ENCODE data around the gene BMPR1B.
A peak's percentile ranks its signal among the peaks of the same experiment; 100 is the strongest.
"Not testable (repeated sequence)": the region's sequence is repeated elsewhere in the genome, so short reads cannot be mapped to it uniquely, and the experiment has no call there.

The BMPR1B gene

GRCh38 chr4:95093936-95094929 lies 336.5 kb downstream of the BMPR1B start:
- no peak for DNase-seq

DNA sequence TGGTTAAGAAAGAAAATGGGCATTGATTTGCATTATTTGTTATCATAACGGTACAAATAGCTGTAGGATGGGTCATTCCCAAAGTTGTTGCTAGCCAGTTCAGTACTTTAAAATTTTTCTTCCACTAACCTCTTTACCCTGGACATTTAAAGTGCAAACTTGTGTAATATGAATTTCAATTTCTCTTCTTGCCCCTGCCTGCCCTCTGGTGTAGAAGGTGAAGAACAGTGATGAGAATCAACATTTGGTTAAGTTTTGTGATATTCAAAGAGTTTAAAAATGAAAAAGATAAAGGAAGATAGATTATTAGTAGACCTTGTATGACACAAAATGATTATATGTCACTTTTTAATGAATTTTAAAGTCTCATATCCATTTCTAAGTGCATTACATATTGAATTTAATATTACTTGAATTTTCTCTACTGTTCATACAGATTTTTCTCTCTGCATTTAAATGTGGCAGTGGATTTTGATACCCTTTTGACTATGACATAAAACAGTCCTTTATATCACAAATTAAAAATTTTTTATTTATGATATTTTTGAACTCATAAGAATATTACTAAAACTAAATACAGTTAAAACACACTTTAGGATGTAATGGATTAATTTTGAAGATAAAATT lies 337.7 kb downstream of the BMPR1B start:
- peak; percentile 71 for DNase-seq

DNA sequence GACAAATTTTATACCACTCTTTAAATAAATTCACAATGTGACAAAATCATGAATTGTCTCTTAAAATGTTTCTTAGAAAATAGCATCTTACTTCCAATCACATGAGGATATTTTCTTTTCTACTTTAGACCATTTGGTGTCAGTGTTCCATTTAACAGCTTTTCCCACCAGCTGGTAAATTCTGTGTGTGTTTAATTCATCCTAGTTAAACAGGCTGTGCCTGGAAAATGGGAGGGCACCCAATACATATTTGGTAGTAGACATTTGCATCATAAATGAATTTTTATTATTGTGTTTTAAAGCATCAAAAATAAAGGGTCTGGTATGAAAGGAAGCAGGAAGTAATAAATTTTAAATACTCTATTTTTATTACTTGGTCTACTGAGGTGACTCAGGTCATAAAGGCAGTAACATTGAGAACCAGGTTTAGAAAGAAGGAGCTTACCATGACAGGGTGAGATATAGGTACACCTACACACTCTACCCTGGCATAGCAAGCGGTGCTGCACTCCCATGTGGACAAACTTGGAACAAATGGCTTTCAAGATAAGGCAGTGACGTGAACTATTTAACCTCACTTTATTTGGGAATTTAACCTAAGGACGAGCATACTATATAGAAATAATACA lies 344.5 kb downstream of the BMPR1B start:
- DNase-seq = peak; percentile 14

- no peak for DNase-seq
These were observed 347.4 kb downstream of the BMPR1B start for GRCh38 chr4:95105112-95105511.

DNA sequence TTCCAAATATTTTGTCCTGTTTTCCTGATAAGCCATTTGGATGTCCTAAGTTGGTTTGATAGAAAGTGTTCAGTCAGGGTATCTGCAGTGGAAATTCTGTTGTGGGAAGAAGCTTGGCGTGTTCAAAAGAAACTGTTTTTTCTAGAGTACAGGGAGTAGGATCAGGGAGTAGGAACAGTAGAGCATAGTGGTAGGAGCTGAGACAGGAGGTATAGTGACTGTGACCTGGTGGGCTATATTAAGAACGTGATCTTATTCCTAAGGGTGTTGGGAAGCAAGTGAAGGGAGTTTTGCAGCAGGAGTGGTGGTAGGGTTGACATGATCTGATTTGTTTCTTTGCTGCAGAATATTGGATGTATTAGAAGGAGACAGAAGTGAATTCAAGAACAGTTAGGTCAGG lies 348.2 kb downstream of the BMPR1B start:
- DNase-seq = no peak

DNA sequence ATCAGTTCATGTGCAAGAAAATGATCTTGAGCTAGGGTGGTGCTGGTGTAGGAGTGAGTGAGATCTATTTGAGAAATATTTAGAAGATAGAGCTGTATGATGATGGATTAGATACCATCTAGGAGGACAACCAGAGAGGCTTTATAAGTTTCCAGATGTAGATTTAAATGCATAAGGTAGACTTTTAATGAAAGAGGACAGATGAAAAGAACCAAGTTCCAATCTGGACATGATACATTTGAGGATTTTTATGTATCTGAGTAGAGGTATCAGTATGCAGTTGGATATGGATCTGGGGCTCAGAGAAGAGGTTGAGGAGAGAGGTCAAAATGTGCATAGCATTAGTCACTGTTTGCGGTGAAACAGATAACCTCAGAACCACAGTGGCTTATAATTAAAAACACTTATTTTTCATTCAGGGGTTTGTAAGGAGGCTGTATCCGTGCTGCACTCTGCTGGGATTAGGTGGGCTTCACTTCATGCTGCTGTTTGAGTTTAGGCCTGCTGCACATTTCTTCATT lies 348.7 kb downstream of the BMPR1B start:
- DNase-seq = no peak

DNA sequence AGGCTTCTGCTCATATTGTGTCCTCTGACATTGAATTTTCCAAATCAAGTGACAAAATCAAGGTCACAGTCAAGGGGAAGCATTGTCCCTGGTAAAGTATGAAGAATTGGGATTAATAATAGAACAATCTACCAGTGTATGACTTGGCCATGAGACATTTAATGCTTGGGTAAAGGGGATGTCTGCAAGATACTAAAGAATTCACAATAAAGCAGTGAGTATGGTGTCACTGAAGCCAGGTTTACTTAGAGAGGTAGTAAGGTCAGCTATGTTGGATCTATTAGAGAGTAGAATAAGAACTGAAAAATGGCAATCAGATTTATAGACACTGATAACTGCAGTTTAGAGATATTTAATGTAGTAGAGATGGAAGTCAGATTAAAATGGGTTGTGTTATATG lies 349.2 kb downstream of the BMPR1B start:
- no peak for DNase-seq

DNA sequence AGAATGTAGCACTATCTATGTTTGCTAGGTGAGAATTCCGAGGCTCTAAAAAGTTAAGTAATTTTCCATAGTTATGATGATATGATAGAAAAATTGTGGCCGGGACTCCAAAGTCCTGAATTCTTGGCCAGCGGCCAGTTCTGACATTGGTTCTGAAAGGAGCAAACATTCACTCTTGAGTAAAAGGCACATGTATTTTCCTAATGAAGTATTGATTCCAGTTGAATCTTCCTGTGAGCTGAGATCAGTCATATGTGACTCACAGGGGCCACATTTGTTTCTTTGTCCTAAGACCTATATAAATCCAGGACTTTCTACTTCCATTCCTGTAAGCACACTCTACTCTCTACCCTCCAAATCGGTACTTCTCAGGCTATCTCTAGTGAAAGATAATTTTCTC lies 349.9 kb downstream of the BMPR1B start:
- no peak for DNase-seq

- no peak for DNase-seq
These were observed 351.2 kb downstream of the BMPR1B start for GRCh38 chr4:95108883-95109421.

DNA sequence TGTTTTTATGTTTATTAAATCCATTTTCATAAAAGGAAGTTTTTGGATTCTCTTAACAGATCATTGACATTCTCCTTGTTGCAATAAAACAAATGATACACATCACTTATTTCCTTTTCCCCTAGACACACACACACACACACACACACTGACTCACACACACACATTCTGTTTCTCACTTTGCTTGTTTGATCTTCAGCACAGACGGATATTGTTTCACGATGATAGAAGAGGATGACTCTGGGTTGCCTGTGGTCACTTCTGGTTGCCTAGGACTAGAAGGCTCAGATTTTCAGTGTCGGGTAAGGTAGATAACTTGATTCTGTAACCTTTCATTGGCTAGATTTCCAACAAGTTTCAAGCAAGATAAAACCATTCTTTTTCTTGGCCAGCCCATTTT lies 356.8 kb downstream of the BMPR1B start:
- DNase-seq = peak; percentile 60

GRCh38 chr4:95118497-95118896 lies 360.7 kb downstream of the BMPR1B start:
- DNase-seq = no peak

GRCh38 chr4:95120456-95120855 lies 362.7 kb downstream of the BMPR1B start:
- no peak for DNase-seq

DNA sequence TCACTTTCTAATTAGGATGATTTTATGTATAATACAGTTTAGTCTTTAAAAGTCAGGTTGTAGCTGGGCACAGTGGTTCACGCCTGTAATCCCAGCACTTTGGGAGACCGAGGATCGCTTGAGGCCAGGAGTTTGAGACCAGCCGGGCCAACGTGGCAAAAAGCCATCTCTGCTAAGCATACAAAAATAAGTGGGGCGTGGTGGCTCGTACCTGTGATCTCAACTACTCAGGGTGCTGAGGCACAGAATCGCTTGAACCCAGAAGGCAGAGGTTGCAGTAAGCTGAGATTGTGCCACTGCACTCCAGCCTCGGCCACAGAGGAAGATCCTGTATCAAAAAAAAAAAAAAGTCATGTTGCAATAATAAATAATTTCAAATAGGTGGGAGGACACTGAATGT lies 364.2 kb downstream of the BMPR1B start:
- DNase-seq = no peak

DNA sequence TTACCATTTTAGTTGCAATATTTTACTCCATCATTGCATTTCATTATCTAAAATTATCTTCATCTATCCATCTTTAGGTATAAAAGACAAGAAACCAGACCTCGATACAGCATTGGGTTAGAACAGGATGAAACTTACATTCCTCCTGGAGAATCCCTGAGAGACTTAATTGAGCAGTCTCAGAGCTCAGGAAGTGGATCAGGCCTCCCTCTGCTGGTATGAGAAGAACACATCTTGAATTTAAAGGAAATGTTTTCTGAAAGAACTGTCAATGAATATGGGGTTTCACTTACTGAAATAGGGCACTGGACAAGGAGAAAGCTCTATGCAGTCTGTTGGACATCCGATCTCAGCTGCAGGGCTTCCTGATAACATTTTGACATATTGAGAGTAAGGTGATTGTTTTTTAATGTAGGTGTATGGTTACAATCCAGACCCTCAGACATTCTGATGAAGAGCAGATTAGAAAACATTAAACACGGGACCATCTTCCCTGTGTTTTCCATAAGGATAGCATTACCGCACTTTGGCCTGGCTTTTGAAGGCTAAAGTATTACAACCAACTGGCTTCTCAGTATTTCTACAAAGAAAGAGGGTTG lies 367.2 kb downstream of the BMPR1B start:
- peak; percentile 65 for DNase-seq

- no peak for DNase-seq
These were observed 371.3 kb downstream of the BMPR1B start for GRCh38 chr4:95129031-95129430.

GRCh38 chr4:95129821-95130311 lies 372.1 kb downstream of the BMPR1B start:
- DNase-seq = peak; percentile 43

GRCh38 chr4:95134016-95134415 lies 376.3 kb downstream of the BMPR1B start:
- not testable (repeated sequence) for DNase-seq

- not testable (repeated sequence) for DNase-seq
These were observed 381.7 kb downstream of the BMPR1B start for GRCh38 chr4:95139424-95139823.

DNA sequence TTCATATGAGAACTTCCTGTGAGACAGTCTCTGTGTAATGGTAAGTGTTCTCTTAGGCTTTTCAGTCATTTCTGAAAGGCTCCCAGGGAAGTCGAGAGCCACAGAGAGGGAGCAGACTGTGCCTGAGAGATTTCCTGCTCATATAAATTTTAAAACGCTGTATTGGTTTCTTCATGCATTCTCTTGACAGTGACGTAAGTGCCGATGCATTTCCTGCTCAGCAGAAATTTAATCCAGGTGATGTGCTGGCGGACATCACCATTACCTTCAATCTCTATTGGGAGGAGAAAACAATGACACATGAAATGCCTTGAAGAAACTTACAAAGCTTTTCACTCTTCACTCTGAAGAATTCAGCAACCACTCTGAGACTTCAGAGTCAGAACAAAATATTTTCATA lies 383.6 kb downstream of the BMPR1B start:
- DNase-seq = no peak

- DNase-seq = no peak
These were observed 385.2 kb downstream of the BMPR1B start for GRCh38 chr4:95142932-95143331.

DNA sequence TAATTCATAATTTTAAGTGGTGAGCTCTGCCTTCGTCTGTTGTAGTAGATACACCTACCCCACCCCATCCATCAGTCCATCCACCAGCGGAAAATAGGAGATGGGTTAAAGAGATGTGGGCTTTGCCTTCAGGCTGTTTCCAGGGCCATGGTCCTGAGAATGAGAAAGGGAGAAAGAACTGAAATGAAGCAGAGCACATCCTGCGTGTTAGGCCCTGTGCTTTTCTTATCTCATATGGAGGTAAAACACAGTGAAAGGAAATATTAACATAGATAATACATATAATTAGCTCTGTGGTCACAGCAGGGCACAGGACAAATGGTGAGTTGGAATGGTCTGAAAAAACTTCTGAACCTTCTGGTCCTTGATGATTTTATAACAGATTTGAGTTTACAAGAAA lies 393.5 kb downstream of the BMPR1B start:
- no peak for DNase-seq

GRCh38 chr4:95153182-95153581 lies 395.4 kb downstream of the BMPR1B start:
- no peak for DNase-seq

Data from DMS53 (cell line).